Endothelial cell of umbilical vein (primary cell): Measurements from ENCODE around the gene DUSP28. TPM values are rescaled to one million over a fixed set of nuclear protein-coding genes. Genes with fewer than 3 reads are reported as not detected.

ENCODE experiments used
- BruUV-seq: library from RNA; stranded (reverse); fragments of 400-500 nt; replicated peaks from 2 replicates; lab custom pipeline; 2021; lab: Mats Ljungman, UMichigan
- CTCF ChIA-PET: fragments of 300-600, 350-600 bp; sonication (Branson Sonifier 250); formaldehyde crosslinking; loops from one replicate; lab custom pipeline; 2021; ENCODE audit warnings: antibody characterized with exemption, inconsistent platforms; lab: Charles Lee
- POLR2A ChIA-PET: fragments of 300-600, 350-600 bp; sonication (Branson Sonifier 250); formaldehyde crosslinking; loops from one replicate; lab custom pipeline; 2021; ENCODE audit warnings: antibody characterized with exemption, inconsistent platforms; lab: Charles Lee
- DNase-seq: peaks from one replicate; pipeline ENCODE4 v3.0.0-alpha.2; 2011; ENCODE audit warnings: low read depth, low spot score
- FAIRE-seq: peaks from 2 replicates; lab custom pipeline; 2011; peaks lifted over from hg19 to GRCh38; lab: Jason Lieb, UNC
- H2AFZ ChIP-seq: 2 replicates; pipeline ENCODE4 v1.6.0; 2012; ENCODE audit warnings: low read depth, low read length, control low read depth, inconsistent platforms
- H3K27ac ChIP-seq: 2 replicates; pipeline ENCODE4 v1.5.1; 2011; ENCODE audit warnings: low read depth, mild to moderate bottlenecking, control low read depth, low read length, moderate library complexity; ENCODE audit not compliant: insufficient read depth
- H3K27me3 ChIP-seq, 2 experiments: 2 replicates each; pipeline versions ENCODE4 v1.6.0 to v1.6.1; 2011; ENCODE audit warnings: low read length in 2 of 2, mixed read lengths in 1 of 2; ENCODE audit not compliant: control insufficient read depth in 2 of 2, insufficient read depth in 2 of 2
- H3K36me3 ChIP-seq, 2 experiments: 2 replicates in 1 of 2; 3 replicates in 1 of 2; pipeline ENCODE4 v1.5.1; 2011; ENCODE audit warnings: low read length in 2 of 2, mild to moderate bottlenecking in 1 of 2, moderate library complexity in 1 of 2; ENCODE audit not compliant: control insufficient read depth in 2 of 2, insufficient read depth in 2 of 2; ENCODE audit errors: extremely low read depth in 1 of 2
- H3K4me1 ChIP-seq: 3 replicates; pipeline ENCODE4 v1.5.1; 2011; ENCODE audit warnings: mild to moderate bottlenecking, low read length; ENCODE audit not compliant: control insufficient read depth, insufficient read depth; ENCODE audit errors: extremely low read depth
- H3K4me2 ChIP-seq: 2 replicates; pipeline ENCODE4 v1.6.1; 2011; ENCODE audit warnings: low read length, control low read depth, mixed read lengths; ENCODE audit not compliant: insufficient read depth
- H3K4me3 ChIP-seq, 3 experiments: fragments of 200-600 bp in 1 of 3; sonication (generic), shearing (Covaris generic) in 1 of 3; replicated peaks in 1 of 3; 2 replicates each; pipeline ENCODE4 v1.5.1; 2011 to 2016; ENCODE audit warnings: control low read depth in 3 of 3, low read length in 3 of 3, mild to moderate bottlenecking in 2 of 3, inconsistent platforms in 1 of 3, low read depth in 1 of 3, moderate library complexity in 1 of 3; ENCODE audit not compliant: insufficient read depth in 1 of 3
- H3K79me2 ChIP-seq: 2 replicates; pipeline ENCODE4 v1.6.0; 2012; ENCODE audit warnings: low read length, inconsistent platforms; ENCODE audit not compliant: control insufficient read depth, insufficient read depth
- H3K9ac ChIP-seq: replicated peaks from 2 replicates; pipeline ENCODE3; 2011; ENCODE audit warnings: low read length, control low read depth; ENCODE audit not compliant: insufficient read depth; ENCODE audit errors: extremely low read depth
- H3K9me1 ChIP-seq: replicated peaks from 3 replicates; pipeline ENCODE4 v1.6.0; 2011; ENCODE audit warnings: mild to moderate bottlenecking, low read length; ENCODE audit not compliant: control insufficient read depth, insufficient read depth; ENCODE audit errors: extremely low read depth
- H3K9me3 ChIP-seq: replicated peaks from 2 replicates; pipeline ENCODE4 v1.5.1; 2012; ENCODE audit warnings: low read length, inconsistent platforms; ENCODE audit not compliant: control insufficient read depth, insufficient read depth
- H4K20me1 ChIP-seq: replicated peaks from 2 replicates; pipeline ENCODE3; 2011; ENCODE audit warnings: mild to moderate bottlenecking, low read length; ENCODE audit not compliant: control insufficient read depth, insufficient read depth; ENCODE audit errors: extremely low read depth
- EZH2 ChIP-seq: IDR thresholded peaks from 2 replicates; pipeline ENCODE4 v1.6.1; 2012; ENCODE audit warnings: borderline replicate concordance, low read depth, mild to moderate bottlenecking, moderate library complexity, low read length, inconsistent platforms; ENCODE audit not compliant: severe bottlenecking
- FOS ChIP-seq: IDR thresholded peaks from 2 replicates; pipeline ENCODE4 v1.6.1; 2011; ENCODE audit warnings: mild to moderate bottlenecking, low read length, moderate library complexity, borderline replicate concordance; ENCODE audit not compliant: insufficient read depth
- GATA2 ChIP-seq: IDR thresholded peaks from 2 replicates; pipeline ENCODE4 v1.7.0; 2011; ENCODE audit warnings: low read depth, mild to moderate bottlenecking, moderate library complexity, mixed read lengths, low read length; ENCODE audit not compliant: insufficient read length, insufficient read depth
- JUN ChIP-seq: IDR thresholded peaks from 2 replicates; pipeline ENCODE4 v1.6.1; 2011; ENCODE audit warnings: borderline replicate concordance, low read depth; ENCODE audit not compliant: insufficient read length, insufficient read depth
- MAX ChIP-seq: IDR thresholded peaks from 2 replicates; pipeline ENCODE4 v1.6.1; 2011; ENCODE audit not compliant: insufficient read depth, insufficient read length
- MYC ChIP-seq: IDR thresholded peaks from one replicate; pipeline ENCODE4 v1.6.1; 2011; ENCODE audit warnings: mild to moderate bottlenecking, low read depth, low read length
- POLR2A ChIP-seq: IDR thresholded peaks from 2 replicates; pipeline ENCODE4 v1.6.1; 2012; ENCODE audit warnings: low read depth, mild to moderate bottlenecking, control low read depth, low read length
- POLR2AphosphoS5 ChIP-seq: IDR thresholded peaks from 2 replicates; pipeline ENCODE4 v1.6.1; 2012; ENCODE audit warnings: low read depth, mild to moderate bottlenecking, control low read depth, low read length, moderate library complexity; ENCODE audit not compliant: insufficient read depth
- dilution Hi-C: fragments of 300-500 bp; cut with MboI; formaldehyde crosslinking; loops from one replicate; pipeline ENCODE4 v1.15.0; 2019; ENCODE audit warnings: low sequenced_read_pairs; ENCODE audit not compliant: extremely low pct_ligation_motif_present
- intact Hi-C: fragments of 100-400 bp; cut with micrococcal nuclease; formaldehyde crosslinking; loops from one replicate; pipeline ENCODE4 v1.10.0; 2022
- polyA plus RNA-seq, 4 experiments: library from polyadenylated mRNA; depleted of rRNA in 3 of 4; stranded (reverse) in 3 of 4; unstranded in 1 of 4; fragments of >200 nt; gene quantifications; 2 replicates each; pipeline versions ENCODE4 v1.2.1 to v1.2.3, GENCODE V29; 2011 to 2012; ENCODE audit warnings: missing spikeins in 1 of 4
- total RNA-seq: library from RNA; stranded (reverse); gene quantifications from 2 replicates; pipeline ENCODE4 v1.2.3, GENCODE V29; 2021
- TF ChIP-seq, protein P1 (sequence below), 2 donors: IDR thresholded peaks; 1 replicate in 1 of 2; 2 replicates in 1 of 2; pipeline ENCODE4 v1.5.1; 2011; ENCODE audit warnings: low read length in 2 of 2, mild to moderate bottlenecking in 2 of 2, moderate library complexity in 2 of 2, control low read depth in 1 of 2, inconsistent platforms in 1 of 2, low read depth in 1 of 2; ENCODE audit not compliant: insufficient read depth in 1 of 2; ENCODE audit errors: extremely low read depth in 1 of 2

The DUSP28 gene
- total and polyA plus RNA-seq, 2 donors (not counting 3 experiments of a cell fraction or from before 2014, with no cell fraction given), result 2.2 to 4.3 TPM

DNA sequence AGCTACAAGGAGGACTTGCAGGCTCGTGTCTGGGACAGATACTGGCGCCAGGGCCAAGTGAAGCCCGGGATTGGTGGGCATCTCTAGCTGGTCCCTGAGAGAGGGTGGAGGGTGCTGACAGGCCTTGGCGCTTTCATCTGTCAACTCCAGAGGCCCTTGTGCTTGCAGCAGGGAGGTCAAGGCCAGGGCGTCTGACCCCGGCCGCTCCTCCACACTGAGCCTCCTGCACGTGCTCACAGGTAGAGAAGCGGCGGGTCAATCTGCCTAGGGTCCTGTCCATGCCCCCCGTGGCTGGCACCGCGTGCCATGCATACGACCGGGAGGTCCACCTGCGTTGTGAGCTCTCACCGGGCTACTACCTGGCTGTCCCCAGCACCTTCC is 35.9 kb downstream of the DUSP28 start:
- Histone ChIP-seq H2AFZ (no peak overlapping the region), H3K79me2 (peaks cover 6% of the 10 kb centered on the region), H3K27me3 (no peaks in the 10 kb centered on the region), H3K27ac (no peak overlapping the region), H3K4me1 (no peaks in the 10 kb centered on the region), H3K36me3 (peaks cover 2 to 21% of the 10 kb centered on the region in 2 experiments), H4K20me1 (no peaks in the 10 kb centered on the region), H3K4me3 (no peak overlapping the region), H3K9me3 (no peaks in the 10 kb centered on the region), H3K9me1 (no peaks in the 10 kb centered on the region), H3K4me2 (no peak overlapping the region), H3K9ac (no peak overlapping the region)
- ChIA-PET CTCF (interaction anchor here (2.0 kb wide), 1 partner anchor 10 kb away, joined by 5 read pairs; the partner anchor contains the start of gene CAPN10), POLR2A (no interaction called here)
- no peak for DNase-seq
- intact Hi-C loops, result no loop called here
- BruUV-seq, result no TSS peak
- no peak for FAIRE-seq
- dilution Hi-C loops, result no loop called here
- TF ChIP-seq MYC (no peak), MAX (no peak), POLR2A (no peak), POLR2AphosphoS5 (no peak), FOS (no peak), EZH2 (no peak), JUN (no peak), GATA2 (no peak)
- TF ChIP-seq, protein P1, sequence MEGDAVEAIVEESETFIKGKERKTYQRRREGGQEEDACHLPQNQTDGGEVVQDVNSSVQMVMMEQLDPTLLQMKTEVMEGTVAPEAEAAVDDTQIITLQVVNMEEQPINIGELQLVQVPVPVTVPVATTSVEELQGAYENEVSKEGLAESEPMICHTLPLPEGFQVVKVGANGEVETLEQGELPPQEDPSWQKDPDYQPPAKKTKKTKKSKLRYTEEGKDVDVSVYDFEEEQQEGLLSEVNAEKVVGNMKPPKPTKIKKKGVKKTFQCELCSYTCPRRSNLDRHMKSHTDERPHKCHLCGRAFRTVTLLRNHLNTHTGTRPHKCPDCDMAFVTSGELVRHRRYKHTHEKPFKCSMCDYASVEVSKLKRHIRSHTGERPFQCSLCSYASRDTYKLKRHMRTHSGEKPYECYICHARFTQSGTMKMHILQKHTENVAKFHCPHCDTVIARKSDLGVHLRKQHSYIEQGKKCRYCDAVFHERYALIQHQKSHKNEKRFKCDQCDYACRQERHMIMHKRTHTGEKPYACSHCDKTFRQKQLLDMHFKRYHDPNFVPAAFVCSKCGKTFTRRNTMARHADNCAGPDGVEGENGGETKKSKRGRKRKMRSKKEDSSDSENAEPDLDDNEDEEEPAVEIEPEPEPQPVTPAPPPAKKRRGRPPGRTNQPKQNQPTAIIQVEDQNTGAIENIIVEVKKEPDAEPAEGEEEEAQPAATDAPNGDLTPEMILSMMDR (IDR thresholded peaks at IDR 0.05; ENCODE audit: extremely low read depth in 1 of 2, insufficient read depth in 1 of 2, low read depth in 1 of 2, low read length in 2 of 2), result no peak
